Astrocyte (in vitro differentiated cells and primary cell): Measurements from ENCODE around the gene ADAM23. TPM values are rescaled to one million over a fixed set of nuclear protein-coding genes. Genes with fewer than 3 reads are reported as not detected.

Experiments used
- DNase-seq: peaks from one replicate; pipeline ENCODE4 v3.0.0-alpha.2; 2010; ENCODE audit warnings: low read depth
- FAIRE-seq: peaks from 2 replicates; lab custom pipeline; 2011; peaks lifted over from hg19 to GRCh38; lab: Jason Lieb, UNC
- H2AFZ ChIP-seq: 2 replicates; pipeline ENCODE4 v1.6.0; 2012; ENCODE audit warnings: low read depth, low read length, inconsistent platforms
- H3K27ac ChIP-seq: 2 replicates; pipeline ENCODE4 v1.5.1; 2011; ENCODE audit warnings: low read depth, low read length, inconsistent platforms
- H3K27me3 ChIP-seq: 2 replicates; pipeline ENCODE4 v1.6.0; 2011; ENCODE audit warnings: low read length, inconsistent platforms; ENCODE audit not compliant: insufficient read depth
- H3K36me3 ChIP-seq: 2 replicates; pipeline ENCODE4 v1.5.1; 2011; ENCODE audit warnings: low read length, inconsistent platforms; ENCODE audit not compliant: insufficient read depth
- H3K4me1 ChIP-seq: 2 replicates; pipeline ENCODE4 v1.5.1; 2011; ENCODE audit warnings: low read length, inconsistent platforms; ENCODE audit not compliant: insufficient read depth
- H3K4me2 ChIP-seq: 2 replicates; pipeline ENCODE4 v1.6.0; 2012; ENCODE audit warnings: low read length, inconsistent platforms
- H3K4me3 ChIP-seq: 2 replicates; pipeline ENCODE4 v1.5.1; 2011; ENCODE audit warnings: low read depth, mild to moderate bottlenecking, low read length, inconsistent platforms; ENCODE audit not compliant: insufficient read depth
- H3K79me2 ChIP-seq: 2 replicates; pipeline ENCODE4 v1.6.0; 2012; ENCODE audit warnings: mild to moderate bottlenecking, low read length, inconsistent platforms; ENCODE audit not compliant: insufficient read depth
- H3K9ac ChIP-seq: 2 replicates; pipeline ENCODE4 v1.6.0; 2012; ENCODE audit warnings: mild to moderate bottlenecking, low read length, inconsistent platforms
- H3K9me3 ChIP-seq: 2 replicates; pipeline ENCODE4 v1.5.1; 2012; ENCODE audit warnings: low read depth, mild to moderate bottlenecking, low read length, inconsistent platforms; ENCODE audit not compliant: insufficient read depth
- H4K20me1 ChIP-seq: 2 replicates; pipeline ENCODE4 v1.6.0; 2012; ENCODE audit warnings: low read length, inconsistent platforms; ENCODE audit not compliant: insufficient read depth
- H3K27ac Mint-ChIP-seq: one replicate; pipeline ENCODE4 v1.8.0; 2021; ENCODE audit warnings: mild to moderate bottlenecking, mixed read lengths; ENCODE audit not compliant: unreplicated experiment
- H3K27me3 Mint-ChIP-seq: one replicate; pipeline ENCODE4 v1.8.0; 2021; ENCODE audit warnings: low read depth, mixed read lengths; ENCODE audit not compliant: unreplicated experiment
- H3K36me3 Mint-ChIP-seq: one replicate; pipeline ENCODE4 v1.8.0; 2021; ENCODE audit warnings: low read depth, mixed read lengths; ENCODE audit not compliant: unreplicated experiment
- H3K4me1 Mint-ChIP-seq: one replicate; pipeline ENCODE4 v1.8.0; 2021; ENCODE audit warnings: low read depth, mixed read lengths; ENCODE audit not compliant: unreplicated experiment
- H3K4me3 Mint-ChIP-seq: one replicate; pipeline ENCODE4 v1.8.0; 2021; ENCODE audit warnings: mild to moderate bottlenecking, moderate library complexity, mixed read lengths; ENCODE audit not compliant: unreplicated experiment
- H3K9me3 Mint-ChIP-seq: one replicate; pipeline ENCODE4 v1.8.0; 2021; ENCODE audit warnings: mild to moderate bottlenecking, mixed read lengths; ENCODE audit not compliant: unreplicated experiment
- CTCF ChIP-seq: IDR thresholded peaks from 2 replicates; pipeline ENCODE4 v1.5.1; 2011; ENCODE audit warnings: low read depth, mild to moderate bottlenecking, inconsistent platforms, low read length, moderate library complexity; ENCODE audit not compliant: insufficient read depth
- EZH2 ChIP-seq: IDR thresholded peaks from 2 replicates; pipeline ENCODE4 v1.6.1; 2012; ENCODE audit warnings: mild to moderate bottlenecking, low read length, inconsistent platforms; ENCODE audit not compliant: insufficient read depth
- total RNA-seq: library from RNA; stranded (reverse); gene quantifications from 2 replicates; pipeline ENCODE4 v1.2.1, GENCODE V29; 2021

Gene ADAM23
- total RNA-seq, 1 donor from 2014 or later = 13.9 TPM

GRCh38 chr2:206488623-206489022, 45.3 kb downstream of the ADAM23 start:
- Histone ChIP-seq H3K4me1 (no peaks in the 10 kb centered on the region), H3K9me3 (no peaks in the 10 kb centered on the region), H2AFZ (no peak overlapping the region), H3K9ac (no peak overlapping the region), H4K20me1 (no peaks in the 10 kb centered on the region), H3K4me2 (no peak overlapping the region), H3K27ac (no peak overlapping the region), H3K36me3 (no peaks in the 10 kb centered on the region), H3K4me3 (no peak overlapping the region), H3K27me3 (no peaks in the 10 kb centered on the region), H3K79me2 (no peaks in the 10 kb centered on the region)
- Mint-ChIP-seq H3K9me3 (peaks cover 14% of the 10 kb centered on the region), H3K27ac (no peak overlapping the region), H3K4me1 (no peaks in the 10 kb centered on the region), H3K36me3 (peaks cover 16% of the 10 kb centered on the region), H3K27me3 (no peaks in the 10 kb centered on the region), H3K4me3 (no peak overlapping the region)
- no peak for TF ChIP-seq CTCF
- no peak for TF ChIP-seq EZH2
- FAIRE-seq (no peak), DNase-seq (no peak)

DNA sequence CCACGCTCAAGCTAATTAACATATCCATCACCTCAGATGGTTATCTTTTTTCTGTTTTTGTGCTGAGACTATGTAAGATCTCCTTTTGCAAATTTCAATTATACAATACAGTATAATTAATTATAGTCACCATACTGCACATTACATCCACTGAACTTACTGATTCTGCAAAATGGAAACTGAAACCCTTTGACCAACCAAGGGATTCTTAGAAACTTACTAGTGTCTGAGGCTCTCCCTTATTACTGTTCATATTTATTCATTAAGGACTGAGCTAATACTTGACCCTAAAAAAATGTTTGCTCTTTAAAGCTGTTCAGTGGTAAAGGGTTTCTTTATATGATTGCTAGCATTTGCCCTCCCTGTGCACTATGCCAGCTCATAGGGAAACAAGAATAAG, 50.7 kb downstream of the ADAM23 start:
- Mint-ChIP-seq H3K9me3 (peaks cover 8% of the 10 kb centered on the region), H3K4me3 (no peak overlapping the region), H3K4me1 (no peaks in the 10 kb centered on the region), H3K36me3 (peaks cover 6% of the 10 kb centered on the region), H3K27me3 (no peaks in the 10 kb centered on the region), H3K27ac (no peak overlapping the region)
- H2AFZ ChIP-seq = no peak overlapping the region
- no peaks in the 10 kb centered on the region for H3K4me1 ChIP-seq
- no peaks in the 10 kb centered on the region for H3K9me3 ChIP-seq
- FAIRE-seq (no peak), DNase-seq (no peak)
- H3K4me3 ChIP-seq = no peak overlapping the region
- H3K27me3 ChIP-seq = no peaks in the 10 kb centered on the region
- no peak overlapping the region for H3K4me2 ChIP-seq
- TF ChIP-seq CTCF = no peak
- no peak for TF ChIP-seq EZH2
- H3K27ac ChIP-seq = no peak overlapping the region
- no peaks in the 10 kb centered on the region for H3K36me3 ChIP-seq
- no peak overlapping the region for H3K9ac ChIP-seq
- no peaks in the 10 kb centered on the region for H4K20me1 ChIP-seq
- no peaks in the 10 kb centered on the region for H3K79me2 ChIP-seq

- Histone ChIP-seq H3K4me1 (no peaks in the 10 kb centered on the region), H3K4me2 (no peak overlapping the region), H3K79me2 (no peaks in the 10 kb centered on the region), H3K9me3 (no peaks in the 10 kb centered on the region), H3K36me3 (no peaks in the 10 kb centered on the region), H3K27ac (no peak overlapping the region), H4K20me1 (no peaks in the 10 kb centered on the region), H3K27me3 (no peaks in the 10 kb centered on the region), H3K9ac (no peak overlapping the region), H2AFZ (no peak overlapping the region), H3K4me3 (no peak overlapping the region)
- H3K4me1 Mint-ChIP-seq = no peaks in the 10 kb centered on the region
- no peaks in the 10 kb centered on the region for H3K9me3 Mint-ChIP-seq
- no peaks in the 10 kb centered on the region for H3K27me3 Mint-ChIP-seq
- FAIRE-seq (no peak), DNase-seq (no peak)
- no peak overlapping the region for H3K4me3 Mint-ChIP-seq
- H3K36me3 Mint-ChIP-seq = no peaks in the 10 kb centered on the region
- TF ChIP-seq EZH2 (no peak), CTCF (no peak)
- H3K27ac Mint-ChIP-seq = no peak overlapping the region
Observed at GRCh38 chr2:206502729-206503128, 59.4 kb downstream of the ADAM23 start.
